K562 (cell line): Measurements from ENCODE around the gene TCAF1. TPM values are rescaled to one million over a fixed set of nuclear protein-coding genes. Genes with fewer than 3 reads are reported as not detected.

ENCODE experiments used
- ARHGAP35 ChIP-seq: fragments of 450-650 bp; IDR thresholded peaks from 2 replicates; pipeline ENCODE4 v1.6.1; 2018; ENCODE audit not compliant: partially characterized antibody
- CHCHD3 ChIP-seq: fragments of 250-450 bp; sonication (Bioruptor Pico); IDR thresholded peaks from 2 replicates; pipeline ENCODE4 v2.1.2; 2022; ENCODE audit warnings: mild to moderate bottlenecking
- FOXA3 ChIP-seq, 2 experiments: fragments of 450-650 bp in 1 of 2; sonication (generic) in 1 of 2; formaldehyde crosslinking; IDR thresholded peaks in 1 of 2; conservative IDR thresholded peaks in 1 of 2; 2 replicates each; pipeline versions ENCODE4 v1.4.0 to v1.8.0; 2020 to 2022; ENCODE audit warnings: mild to moderate bottlenecking in 2 of 2, missing genetic modification reagents in 1 of 2
- FUS ChIP-seq: fragments of 200-400 bp; formaldehyde crosslinking; optimal IDR thresholded peaks from 2 replicates; pipeline ENCODE3; 2017; ENCODE audit warnings: low read depth, low read length
- HLTF ChIP-seq: fragments of 450-650 bp; IDR thresholded peaks from 2 replicates; pipeline ENCODE4 v1.6.1; 2016
- MIER1 ChIP-seq: fragments of 450-650 bp; IDR thresholded peaks from 2 replicates; pipeline ENCODE4 v1.6.1; 2016; ENCODE audit warnings: antibody characterized with exemption, mild to moderate bottlenecking, low read depth
- POLR3A ChIP-seq: IDR thresholded peaks from 2 replicates; pipeline ENCODE4 v1.6.1; 2011; ENCODE audit warnings: borderline replicate concordance, mild to moderate bottlenecking, moderate library complexity; ENCODE audit not compliant: insufficient read length, insufficient read depth; ENCODE audit errors: extremely low read depth
- RAD51 ChIP-seq: fragments of 450-650 bp; IDR thresholded peaks from 2 replicates; pipeline ENCODE4 v1.7.1; 2016; ENCODE audit warnings: low read depth, mild to moderate bottlenecking, borderline replicate concordance
- RBFOX2 ChIP-seq: fragments of 200-400 bp; formaldehyde crosslinking; IDR thresholded peaks from 2 replicates; pipeline ENCODE4 v1.6.1; 2017; ENCODE audit warnings: low read depth, mild to moderate bottlenecking, low read length, moderate library complexity
- RNF2 ChIP-seq: sonication (generic); IDR thresholded peaks from 2 replicates; pipeline ENCODE4 v1.6.1; 2016
- SRSF9 ChIP-seq: fragments of 200-400 bp; formaldehyde crosslinking; IDR thresholded peaks from 2 replicates; pipeline ENCODE4 v1.6.1; 2017; ENCODE audit warnings: low read depth, low read length, borderline replicate concordance
- ZNF764 ChIP-seq: fragments of 250-450 bp; sonication (Bioruptor Pico); IDR thresholded peaks from 2 replicates; pipeline ENCODE4 v1.4.0; 2020; ENCODE audit warnings: low read depth, mild to moderate bottlenecking, moderate library complexity
- polyA plus RNA-seq, 8 experiments: library from polyadenylated mRNA; depleted of rRNA in 4 of 8; stranded (reverse) in 5 of 8; unstranded in 3 of 8; fragments of >200 nt; fragmentation: Nextera tagmentation in 2 of 8; fragmentation: Illumina TruSeq in 1 of 8; extraction: Ambion mirVana in 2 of 8; extraction: Trizol in 1 of 8; gene quantifications; 2 replicates each; pipeline versions ENCODE4 v1.2.1 to v1.2.3, GENCODE V29; 2011 to 2014; ENCODE audit warnings: inconsistent platforms in 1 of 8, missing spikeins in 1 of 8
- total RNA-seq, 7 experiments: library from RNA; depleted of rRNA in 6 of 7; stranded (reverse); fragments of >200 nt in 6 of 7; fragmentation: Illumina TruSeq in 2 of 7; extraction: Trizol in 2 of 7; gene quantifications; 2 replicates each; pipeline versions ENCODE4 v1.2.1 to v1.2.3, GENCODE V29; 2011 to 2021; ENCODE audit warnings: low replicate concordance in 1 of 7
- TF ChIP-seq, protein P1 (sequence below): fragments of 450-650 bp; IDR thresholded peaks from 2 replicates; pipeline ENCODE4 v1.7.1; 2018; ENCODE audit warnings: mild to moderate bottlenecking, low read depth; ENCODE audit not compliant: partially characterized antibody
- TF ChIP-seq, protein P2 (sequence below): sonication (generic); formaldehyde crosslinking; IDR thresholded peaks from 2 replicates; pipeline ENCODE4 v1.8.0; 2022; ENCODE audit warnings: mild to moderate bottlenecking, missing genetic modification reagents
- TF ChIP-seq, protein P3 (sequence below), 3 experiments: fragments of 200-800 bp in 1 of 3; sonication (Bioruptor generic) in 1 of 3; sonication (generic) in 1 of 3; formaldehyde crosslinking in 1 of 3; IDR thresholded peaks; 2 replicates each; pipeline versions ENCODE4 v1.6.1 to v1.8.0; 2016 to 2022; ENCODE audit warnings: mild to moderate bottlenecking in 2 of 3, missing compliant biosample characterization in 2 of 3, missing genetic modification characterization in 2 of 3, missing genetic modification reagents in 1 of 3
- TF ChIP-seq, protein P4 (sequence below), 3 experiments: fragments of 200-800 bp in 1 of 3; fragments of 250-450 bp in 1 of 3; fragments of 450-650 bp in 1 of 3; sonication (Bioruptor Pico) in 1 of 3; sonication (Bioruptor generic) in 1 of 3; formaldehyde crosslinking in 1 of 3; IDR thresholded peaks; 2 replicates each; pipeline versions ENCODE4 v1.6.1 to v1.8.0; 2016 to 2022; ENCODE audit warnings: mild to moderate bottlenecking in 2 of 3, missing genetic modification characterization in 2 of 3, missing compliant biosample characterization in 1 of 3, moderate library complexity in 1 of 3

Gene TCAF1
- total and polyA plus RNA-seq, 9 of the 15 experiments (the other 6 are each of a cell fraction or from before 2014, with no cell fraction given), result 6.2 to 52.2 (median 24.4) TPM

DNA sequence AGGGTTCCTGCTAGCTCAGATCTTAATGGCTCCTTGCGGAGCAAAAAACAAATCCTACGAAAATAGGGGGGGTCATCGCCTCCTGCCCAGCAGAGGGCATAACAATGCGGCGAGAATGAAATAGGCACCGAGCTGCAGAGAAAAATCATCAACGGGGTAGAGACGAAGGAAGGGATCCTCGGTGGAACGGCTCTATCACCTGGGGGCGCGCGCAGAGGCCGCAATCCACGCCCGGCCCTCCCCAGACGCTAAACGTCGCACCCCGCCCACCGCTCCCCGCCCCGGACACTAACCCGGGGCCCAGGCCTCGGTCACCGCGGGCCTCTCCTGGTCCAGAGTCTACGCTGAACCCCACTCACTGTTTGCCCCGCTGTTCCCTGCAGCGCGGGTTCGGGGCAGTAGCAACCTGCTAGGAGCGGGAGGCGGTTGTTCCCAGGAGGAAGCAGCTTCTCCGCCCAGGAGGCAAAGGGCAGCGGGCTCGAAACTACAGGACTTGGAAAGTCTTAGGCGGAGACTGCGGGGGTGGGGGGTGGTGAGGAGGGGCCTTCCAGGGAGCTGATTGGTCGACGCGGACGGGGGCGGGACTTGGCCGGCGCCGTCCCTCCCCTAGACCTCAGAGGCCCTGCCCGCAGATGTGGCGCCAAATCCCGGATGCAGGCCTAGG lies at the start of gene TCAF1 (continued):
- TF ChIP-seq POLR3A (no peak), ZNF764 (CRISPR knock-in tag) (no peak), FUS (no peak), MIER1 (0 out of 2 replicates have a peak, but pooled peaks have one; percentile 55), RNF2 (peak; percentile 65), CHCHD3 (no peak), SRSF9 (no peak), RAD51 (no peak; the same call in 1 of the 2 replicates), RBFOX2 (peak; percentile 94), ARHGAP35 (no peak), HLTF (no peak), FOXA3 (CRISPR knock-in tag; conservative IDR thresholded peaks at IDR 0.05 in 1 of 2, IDR thresholded peaks at IDR 0.05 in 1 of 2) (peak; percentile 13 to 68; a peak in 1 of 4 replicates)
- TF ChIP-seq, protein P1, sequence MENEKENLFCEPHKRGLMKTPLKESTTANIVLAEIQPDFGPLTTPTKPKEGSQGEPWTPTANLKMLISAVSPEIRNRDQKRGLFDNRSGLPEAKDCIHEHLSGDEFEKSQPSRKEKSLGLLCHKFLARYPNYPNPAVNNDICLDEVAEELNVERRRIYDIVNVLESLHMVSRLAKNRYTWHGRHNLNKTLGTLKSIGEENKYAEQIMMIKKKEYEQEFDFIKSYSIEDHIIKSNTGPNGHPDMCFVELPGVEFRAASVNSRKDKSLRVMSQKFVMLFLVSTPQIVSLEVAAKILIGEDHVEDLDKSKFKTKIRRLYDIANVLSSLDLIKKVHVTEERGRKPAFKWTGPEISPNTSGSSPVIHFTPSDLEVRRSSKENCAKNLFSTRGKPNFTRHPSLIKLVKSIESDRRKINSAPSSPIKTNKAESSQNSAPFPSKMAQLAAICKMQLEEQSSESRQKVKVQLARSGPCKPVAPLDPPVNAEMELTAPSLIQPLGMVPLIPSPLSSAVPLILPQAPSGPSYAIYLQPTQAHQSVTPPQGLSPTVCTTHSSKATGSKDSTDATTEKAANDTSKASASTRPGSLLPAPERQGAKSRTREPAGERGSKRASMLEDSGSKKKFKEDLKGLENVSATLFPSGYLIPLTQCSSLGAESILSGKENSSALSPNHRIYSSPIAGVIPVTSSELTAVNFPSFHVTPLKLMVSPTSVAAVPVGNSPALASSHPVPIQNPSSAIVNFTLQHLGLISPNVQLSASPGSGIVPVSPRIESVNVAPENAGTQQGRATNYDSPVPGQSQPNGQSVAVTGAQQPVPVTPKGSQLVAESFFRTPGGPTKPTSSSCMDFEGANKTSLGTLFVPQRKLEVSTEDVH, result peak; percentile 78
- TF ChIP-seq, protein P2, sequence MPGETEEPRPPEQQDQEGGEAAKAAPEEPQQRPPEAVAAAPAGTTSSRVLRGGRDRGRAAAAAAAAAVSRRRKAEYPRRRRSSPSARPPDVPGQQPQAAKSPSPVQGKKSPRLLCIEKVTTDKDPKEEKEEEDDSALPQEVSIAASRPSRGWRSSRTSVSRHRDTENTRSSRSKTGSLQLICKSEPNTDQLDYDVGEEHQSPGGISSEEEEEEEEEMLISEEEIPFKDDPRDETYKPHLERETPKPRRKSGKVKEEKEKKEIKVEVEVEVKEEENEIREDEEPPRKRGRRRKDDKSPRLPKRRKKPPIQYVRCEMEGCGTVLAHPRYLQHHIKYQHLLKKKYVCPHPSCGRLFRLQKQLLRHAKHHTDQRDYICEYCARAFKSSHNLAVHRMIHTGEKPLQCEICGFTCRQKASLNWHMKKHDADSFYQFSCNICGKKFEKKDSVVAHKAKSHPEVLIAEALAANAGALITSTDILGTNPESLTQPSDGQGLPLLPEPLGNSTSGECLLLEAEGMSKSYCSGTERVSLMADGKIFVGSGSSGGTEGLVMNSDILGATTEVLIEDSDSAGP, result peak; percentile 60; the same call in 1 of the 2 replicates
- TF ChIP-seq, protein P3, sequence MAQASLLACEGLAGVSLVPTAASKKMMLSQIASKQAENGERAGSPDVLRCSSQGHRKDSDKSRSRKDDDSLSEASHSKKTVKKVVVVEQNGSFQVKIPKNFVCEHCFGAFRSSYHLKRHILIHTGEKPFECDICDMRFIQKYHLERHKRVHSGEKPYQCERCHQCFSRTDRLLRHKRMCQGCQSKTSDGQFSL (CRISPR knock-in tag; IDR thresholded peaks at IDR 0.05), result peak; percentile 81
- TF ChIP-seq, protein P3 (tag; IDR thresholded peaks at IDR 0.05), result peak in 1 of 2 experiments; percentile 69; a peak in 2 of 4 replicates
- TF ChIP-seq, protein P4, sequence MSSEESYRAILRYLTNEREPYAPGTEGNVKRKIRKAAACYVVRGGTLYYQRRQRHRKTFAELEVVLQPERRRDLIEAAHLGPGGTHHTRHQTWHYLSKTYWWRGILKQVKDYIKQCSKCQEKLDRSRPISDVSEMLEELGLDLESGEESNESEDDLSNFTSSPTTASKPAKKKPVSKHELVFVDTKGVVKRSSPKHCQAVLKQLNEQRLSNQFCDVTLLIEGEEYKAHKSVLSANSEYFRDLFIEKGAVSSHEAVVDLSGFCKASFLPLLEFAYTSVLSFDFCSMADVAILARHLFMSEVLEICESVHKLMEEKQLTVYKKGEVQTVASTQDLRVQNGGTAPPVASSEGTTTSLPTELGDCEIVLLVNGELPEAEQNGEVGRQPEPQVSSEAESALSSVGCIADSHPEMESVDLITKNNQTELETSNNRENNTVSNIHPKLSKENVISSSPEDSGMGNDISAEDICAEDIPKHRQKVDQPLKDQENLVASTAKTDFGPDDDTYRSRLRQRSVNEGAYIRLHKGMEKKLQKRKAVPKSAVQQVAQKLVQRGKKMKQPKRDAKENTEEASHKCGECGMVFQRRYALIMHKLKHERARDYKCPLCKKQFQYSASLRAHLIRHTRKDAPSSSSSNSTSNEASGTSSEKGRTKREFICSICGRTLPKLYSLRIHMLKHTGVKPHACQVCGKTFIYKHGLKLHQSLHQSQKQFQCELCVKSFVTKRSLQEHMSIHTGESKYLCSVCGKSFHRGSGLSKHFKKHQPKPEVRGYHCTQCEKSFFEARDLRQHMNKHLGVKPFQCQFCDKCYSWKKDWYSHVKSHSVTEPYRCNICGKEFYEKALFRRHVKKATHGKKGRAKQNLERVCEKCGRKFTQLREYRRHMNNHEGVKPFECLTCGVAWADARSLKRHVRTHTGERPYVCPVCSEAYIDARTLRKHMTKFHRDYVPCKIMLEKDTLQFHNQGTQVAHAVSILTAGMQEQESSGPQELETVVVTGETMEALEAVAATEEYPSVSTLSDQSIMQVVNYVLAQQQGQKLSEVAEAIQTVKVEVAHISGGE (CRISPR knock-in tag; IDR thresholded peaks at IDR 0.05), result no peak
